Adrenal gland (tissue), 5 donors: ENCODE data around the gene ZMYM2.

Experiments
- CTCF ChIP-seq, 6 experiments: fragments of 450-650 bp in 4 of 6; fragments of 200-600 bp in 2 of 6; sonication (generic) in 1 of 6; IDR thresholded peaks; 1 replicate in 5 of 6; 2 replicates in 1 of 6; pipeline versions ENCODE4 v1.5.1 to v1.8.0; 2016 to 2021; ENCODE audit warnings: antibody characterized with exemption in 6 of 6, mild to moderate bottlenecking in 2 of 6, moderate library complexity in 1 of 6
- POLR2A ChIP-seq, 2 donors: fragments of 450-650 bp; IDR thresholded peaks; one replicate each; pipeline ENCODE4 v1.6.1; 2017; ENCODE audit warnings: antibody characterized with exemption in 2 of 2, mild to moderate bottlenecking in 2 of 2, moderate library complexity in 1 of 2
- donor health status: DM: no; HTN: no; CAD: no.

DNA sequence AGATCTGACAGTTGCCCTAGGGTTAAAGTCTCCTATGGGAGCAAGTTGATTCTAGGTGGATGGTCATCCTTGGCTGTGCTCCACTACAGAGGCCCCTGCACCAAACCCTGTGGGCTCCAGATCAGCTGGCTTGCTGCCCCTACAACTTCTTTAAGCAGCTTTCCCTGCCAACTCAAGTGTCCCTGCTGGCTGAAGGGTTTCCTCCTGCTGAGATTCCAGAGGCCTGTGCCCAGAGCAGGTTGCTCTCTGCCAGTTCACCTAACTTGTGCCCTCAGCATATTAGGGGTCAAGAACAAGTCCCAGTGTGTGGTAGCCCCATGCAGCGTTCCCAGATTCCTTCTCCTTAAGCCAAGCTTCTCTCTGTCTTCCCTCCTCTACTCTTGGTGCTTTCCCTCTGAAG is 85.6 kb downstream of the ZMYM2 start:
- TF ChIP-seq POLR2A (IDR thresholded peaks at IDR 0.05) (no peak), CTCF (IDR thresholded peaks at IDR 0.05) (no peak)
